H9 (cell line): ENCODE measurements around the gene VPS18. TPM values are rescaled to one million over a fixed set of nuclear protein-coding genes. Genes with fewer than 3 reads are reported as not detected.

Experiments used
- DNase-seq: peaks from one replicate; pipeline ENCODE4 v3.0.0-alpha.2; 2017
- H2AFZ ChIP-seq: one replicate; pipeline ENCODE4 v1.6.1; 2013; ENCODE audit warnings: mild to moderate bottlenecking, low read length, control low read depth, moderate library complexity
- H2AK5ac ChIP-seq: 2 replicates; pipeline ENCODE4 v1.6.1; 2013; ENCODE audit warnings: low read length, control low read depth, mixed read lengths; ENCODE audit not compliant: insufficient read length
- H2BK120ac ChIP-seq: one replicate; pipeline ENCODE4 v1.6.1; 2013; ENCODE audit warnings: low read depth, mild to moderate bottlenecking, low read length, control low read depth, inconsistent platforms; ENCODE audit not compliant: poor library complexity, severe bottlenecking
- H2BK12ac ChIP-seq: 2 replicates; pipeline ENCODE4 v1.6.1; 2013; ENCODE audit warnings: low read length, control low read depth, mixed read lengths, low read depth; ENCODE audit not compliant: insufficient read length
- H2BK15ac ChIP-seq: 2 replicates; pipeline ENCODE4 v1.6.1; 2013; ENCODE audit warnings: low read depth, low read length, control low read depth
- H2BK20ac ChIP-seq: one replicate; pipeline ENCODE4 v1.6.1; 2013; ENCODE audit warnings: low read depth, mild to moderate bottlenecking, low read length, control low read depth, inconsistent platforms; ENCODE audit not compliant: poor library complexity, severe bottlenecking
- H2BK5ac ChIP-seq: 2 replicates; pipeline ENCODE4 v1.6.1; 2013; ENCODE audit warnings: low read length, control low read depth, mixed read lengths; ENCODE audit not compliant: insufficient read length
- H3K14ac ChIP-seq: 2 replicates; pipeline ENCODE4 v1.6.1; 2013; ENCODE audit warnings: low read length, control low read depth; ENCODE audit not compliant: insufficient read depth
- H3K18ac ChIP-seq: 2 replicates; pipeline ENCODE4 v1.6.1; 2013; ENCODE audit warnings: low read depth, mild to moderate bottlenecking, mixed read lengths, low read length, control low read depth; ENCODE audit not compliant: insufficient read length
- H3K23ac ChIP-seq: 2 replicates; pipeline ENCODE4 v1.6.1; 2013; ENCODE audit warnings: low read length, control low read depth, mixed read lengths, low read depth; ENCODE audit not compliant: insufficient read length
- H3K23me2 ChIP-seq: 2 replicates; pipeline ENCODE4 v1.6.1; 2013; ENCODE audit warnings: low read depth, mild to moderate bottlenecking, mixed read lengths, low read length, control low read depth; ENCODE audit not compliant: insufficient read length, poor library complexity, severe bottlenecking
- H3K27ac ChIP-seq: 2 replicates; pipeline ENCODE4 v1.5.1; 2013; ENCODE audit warnings: low read length, control low read depth, mixed read lengths, low read depth; ENCODE audit not compliant: insufficient read length
- H3K27me3 ChIP-seq: 2 replicates; pipeline ENCODE4 v1.6.1; 2013; ENCODE audit warnings: low read length, control low read depth, inconsistent platforms; ENCODE audit not compliant: insufficient read depth
- H3K4ac ChIP-seq: 2 replicates; pipeline ENCODE4 v1.6.1; 2013; ENCODE audit warnings: low read depth, mild to moderate bottlenecking, control low read depth, inconsistent platforms, low read length, moderate library complexity
- H3K4me1 ChIP-seq: 2 replicates; pipeline ENCODE4 v1.6.1; 2013; ENCODE audit warnings: low read length, control low read depth, inconsistent platforms; ENCODE audit not compliant: insufficient read depth
- H3K4me2 ChIP-seq: 2 replicates; pipeline ENCODE4 v1.6.1; 2013; ENCODE audit warnings: low read length, control low read depth, mixed read lengths; ENCODE audit not compliant: insufficient read length, insufficient read depth
- H3K56ac ChIP-seq: 2 replicates; pipeline ENCODE4 v1.6.1; 2013; ENCODE audit warnings: low read depth, mild to moderate bottlenecking, mixed read lengths, low read length, control low read depth; ENCODE audit not compliant: insufficient read length
- H3K79me1 ChIP-seq: 2 replicates; pipeline ENCODE4 v1.6.1; 2013; ENCODE audit warnings: low read depth, mild to moderate bottlenecking, moderate library complexity, low read length, control low read depth, inconsistent platforms; ENCODE audit not compliant: insufficient read depth, poor library complexity, severe bottlenecking
- H3K79me2 ChIP-seq: 2 replicates; pipeline ENCODE4 v1.6.1; 2013; ENCODE audit warnings: low read length, control low read depth, inconsistent platforms; ENCODE audit not compliant: insufficient read depth
- H3K9ac ChIP-seq: 2 replicates; pipeline ENCODE4 v1.6.1; 2013; ENCODE audit warnings: low read length, control low read depth, mixed read lengths; ENCODE audit not compliant: insufficient read length; ENCODE audit errors: extremely low read depth
- H3K9me3 ChIP-seq: one replicate; pipeline ENCODE4 v1.6.1; 2013; ENCODE audit warnings: low read depth, low read length, inconsistent platforms; ENCODE audit not compliant: control insufficient read depth
- H3T11ph ChIP-seq: one replicate; pipeline ENCODE4 v1.6.1; 2013; ENCODE audit warnings: mild to moderate bottlenecking, low read length, control low read depth, inconsistent platforms
- H4K20me1 ChIP-seq: one replicate; pipeline ENCODE4 v1.6.1; 2013; ENCODE audit not compliant: control insufficient read depth, insufficient read length, insufficient read depth
- H4K5ac ChIP-seq: 2 replicates; pipeline ENCODE4 v1.6.1; 2013; ENCODE audit warnings: low read depth, mild to moderate bottlenecking, mixed read lengths, low read length, control low read depth; ENCODE audit not compliant: insufficient read length
- H4K8ac ChIP-seq: replicated peaks from 2 replicates; pipeline ENCODE4 v1.6.1; 2013; ENCODE audit warnings: low read length, control low read depth, mixed read lengths, low read depth; ENCODE audit not compliant: insufficient read length
- H4K91ac ChIP-seq: 2 replicates; pipeline ENCODE4 v1.6.1; 2013; ENCODE audit warnings: low read depth, mild to moderate bottlenecking, moderate library complexity, mixed read lengths, low read length, control low read depth; ENCODE audit not compliant: insufficient read length
- H3K27ac Mint-ChIP-seq, 3 experiments: 2 replicates in 2 of 3; 3 replicates in 1 of 3; pipeline ENCODE4 v1.8.0; 2020 to 2021; ENCODE audit warnings: mixed read lengths in 3 of 3, mild to moderate bottlenecking in 1 of 3, moderate library complexity in 1 of 3
- H3K27me3 Mint-ChIP-seq: 2 replicates; pipeline ENCODE4 v1.8.0; 2021; ENCODE audit warnings: low read depth, mild to moderate bottlenecking, moderate library complexity, mixed read lengths
- H3K36me3 Mint-ChIP-seq, 3 experiments: 2 replicates in 2 of 3; 3 replicates in 1 of 3; pipeline ENCODE4 v1.8.0; 2020 to 2021; ENCODE audit warnings: low read depth in 3 of 3, mixed read lengths in 3 of 3; ENCODE audit not compliant: insufficient read depth in 1 of 3
- H3K4me1 Mint-ChIP-seq, 2 experiments: 2 replicates each; pipeline ENCODE4 v1.8.0; 2020; ENCODE audit warnings: mixed read lengths in 2 of 2
- H3K4me3 Mint-ChIP-seq, 2 experiments: 2 replicates in 1 of 2; 3 replicates in 1 of 2; pipeline ENCODE4 v1.8.0; 2020 to 2021; ENCODE audit warnings: mild to moderate bottlenecking in 2 of 2, mixed read lengths in 2 of 2, moderate library complexity in 1 of 2
- H3K9me3 Mint-ChIP-seq, 2 experiments: 2 replicates in 1 of 2; 3 replicates in 1 of 2; pipeline ENCODE4 v1.8.0; 2020; ENCODE audit warnings: mild to moderate bottlenecking in 2 of 2, mixed read lengths in 2 of 2, moderate library complexity in 1 of 2
- CTCF ChIP-seq: fragments of 200-600 bp; sonication (generic); conservative IDR thresholded peaks from 3 replicates; pipeline ENCODE4 v1.8.0; 2021; ENCODE audit warnings: antibody characterized with exemption, mild to moderate bottlenecking
- WGBS: extraction: QIAGEN DNeasy Blood & Tissue Kit; methylation state at CpG from one replicate; pipeline ENCODE4 v1.1.7; 2013; ENCODE audit warnings: missing lambda C conversion rate, low lambda C conversion rate, mixed read lengths; ENCODE audit not compliant: insufficient read length; ENCODE audit errors: extremely low coverage; 5-methylcytosine and 5-hydroxymethylcytosine counted together
- long read RNA-seq: library from polyadenylated mRNA; unstranded; transcript quantifications from one replicate; pipeline ENCODE4 v2.0.0, GENCODE V29; 2020
- total RNA-seq: library from RNA; stranded (reverse); gene quantifications from 2 replicates; pipeline ENCODE4 v1.2.1, GENCODE V29; 2021

The VPS18 gene
- total RNA-seq = 45.0 and 46.1 TPM in 2 replicates
- long read RNA-seq, transcript VPS18-201 (5 exons, 3,895 nt) = major isoform, 260 of 378 reads
- long read RNA-seq, transcript VPS18-202 (4 exons, 873 nt) = minor isoform, 26 of 378 reads
- long read RNA-seq, partial matches to known transcripts = 49 of 378 reads
- long read RNA-seq, other reads (novel, unspliced or antisense) = 43 of 378 reads

- no peaks in the 10 kb centered on the region for H4K20me1 ChIP-seq
- no peak within 1 kb of the TSS for H3K4ac ChIP-seq
- H2BK20ac ChIP-seq = no peak within 1 kb of the TSS
- H3K14ac ChIP-seq = peak within 1 kb of the TSS; percentile 91
- H2BK12ac ChIP-seq = no peak within 1 kb of the TSS
- H2BK120ac ChIP-seq = no peak within 1 kb of the TSS
- H2AK5ac ChIP-seq = no peak within 1 kb of the TSS
- peaks cover 10 to 17% of the 10 kb centered on the region in 2 experiments for H3K4me1 Mint-ChIP-seq
- peak within 1 kb of the TSS; percentile 84 for H3K18ac ChIP-seq
- H3K9ac ChIP-seq = peak within 1 kb of the TSS; percentile 90
- H3K27ac ChIP-seq = no peak within 1 kb of the TSS
- no peaks in the 10 kb centered on the region; the same call in 1 of the 2 replicates for H3K4me1 ChIP-seq
- H3K4me2 ChIP-seq = peak within 1 kb of the TSS; percentile 90
- no peak within 1 kb of the TSS for H3K56ac ChIP-seq
- peaks cover 7% of the 10 kb centered on the region for H3K79me2 ChIP-seq
- peak within 1 kb of the TSS; percentile 92 to 97 for H3K4me3 Mint-ChIP-seq
- H3K27me3 Mint-ChIP-seq = peaks cover 23% of the 10 kb centered on the region
- peak within 1 kb of the TSS; percentile 34 for H4K5ac ChIP-seq
- no peaks in the 10 kb centered on the region; a peak in 1 of 5 replicates for H3K9me3 Mint-ChIP-seq
- peak; percentile 98 for DNase-seq
- no peaks in the 10 kb centered on the region for H3K27me3 ChIP-seq
- H3K36me3 Mint-ChIP-seq = peaks cover 13 to 36% (median 33%) of the 10 kb centered on the region in 3 experiments; a peak in 6 of 7 replicates
- no peak within 1 kb of the TSS for H3T11ph ChIP-seq
- H4K8ac ChIP-seq = no peak within 1 kb of the TSS
- H2BK5ac ChIP-seq = no peak within 1 kb of the TSS
- H3K27ac Mint-ChIP-seq = peak within 1 kb of the TSS; percentile 98 to 99 (median 99)
- H3K79me1 ChIP-seq = peaks cover 2% of the 10 kb centered on the region
- WGBS = no CpG with 5 or more reads among the region's 55 CpGs
- H3K23me2 ChIP-seq = peaks cover 11% of the 10 kb centered on the region
- no peaks in the 10 kb centered on the region for H3K9me3 ChIP-seq
- no peak within 1 kb of the TSS for H4K91ac ChIP-seq
- no peak within 1 kb of the TSS for H2AFZ ChIP-seq
- no peak within 1 kb of the TSS for H2BK15ac ChIP-seq
- peak; percentile 89 for TF ChIP-seq CTCF
- no peak within 1 kb of the TSS for H3K23ac ChIP-seq
These were observed at the start of gene VPS18 for GRCh38 chr15:40893733-40894680. VPS18 (plus strand) TSS chr15:40894450; CDS start chr15:40894769, 319 bp downstream.
